Panc1 (cell line): ENCODE data around the gene VWA3B.

Experiments
- CTCF ChIP-seq: fragments of 450-650 bp; IDR thresholded peaks from 2 replicates; pipeline ENCODE4 v1.5.1; 2017; ENCODE audit warnings: mild to moderate bottlenecking
- REST ChIP-seq, 2 experiments: IDR thresholded peaks; 2 replicates each; pipeline ENCODE4 v1.6.1; 2011 to 2012; ENCODE audit warnings: low read depth in 2 of 2, control low read depth in 1 of 2, low read length in 1 of 2, mild to moderate bottlenecking in 1 of 2, moderate library complexity in 1 of 2; ENCODE audit not compliant: insufficient read depth in 1 of 2
- TCF7L2 ChIP-seq: IDR thresholded peaks from 2 replicates; pipeline ENCODE4 v1.6.1; 2011; ENCODE audit warnings: mild to moderate bottlenecking, low read depth, low read length, inconsistent platforms

- TF ChIP-seq CTCF, result no peak
- TF ChIP-seq REST (IDR thresholded peaks at IDR 0.05; ENCODE audit: insufficient read depth in 1 of 2, low read depth in 2 of 2, low read length in 1 of 2), result no peak
- no peak for TF ChIP-seq TCF7L2
Measured at GRCh38 chr2:98122524-98122923, 35.6 kb downstream of the VWA3B start.
